K562 (cell line): ENCODE results near the gene ARL4C. TPM values are rescaled to one million over a fixed set of nuclear protein-coding genes. Genes with fewer than 3 reads are reported as not detected.

Experiments used
- ATAC-seq: fragments of 200-7000 bp; cut with Tn5 transposase; 3 replicates; pipeline ENCODE4 v1.9.1; 2020; ENCODE audit warnings: moderate library complexity
- BruUV-seq: library from RNA; stranded (reverse); fragments of 400-500 nt; replicated peaks from 2 replicates; lab custom pipeline; 2021; lab: Mats Ljungman, UMichigan
- CTCF ChIA-PET: fragments of 300-600 bp; formaldehyde crosslinking; extraction: SDS; loops from one replicate; lab custom pipeline; 2021; ENCODE audit warnings: low intra/inter-chr PET ratio; lab: Yijun Ruan, JAX
- POLR2A ChIA-PET: fragments of 300-600, 350-650 bp; sonication (Branson Sonifier 250); formaldehyde crosslinking; extraction: SDS; loops from one replicate; lab custom pipeline; 2021; ENCODE audit warnings: antibody characterized with exemption, inconsistent platforms; lab: Yijun Ruan, JAX
- DNase-seq, 4 experiments: peaks; one replicate each; pipeline versions ENCODE4 v3.0.0 to v3.0.0-alpha.2; 2011 to 2018; ENCODE audit warnings: low spot score in 3 of 4, mixed read lengths in 3 of 4; ENCODE audit errors: extremely low read depth in 1 of 4
- FAIRE-seq: peaks from 2 replicates; lab custom pipeline; 2011; peaks lifted over from hg19 to GRCh38; lab: Jason Lieb, UNC
- H2AFZ ChIP-seq: 2 replicates; pipeline ENCODE4 v1.6.0; 2011; ENCODE audit warnings: low read depth, low read length, control low read depth, inconsistent platforms
- H3K27ac ChIP-seq: fragments of 200-600 bp; 3 replicates; pipeline ENCODE4 v1.8.0; 2011; ENCODE audit warnings: low read depth, mild to moderate bottlenecking, control low read depth, inconsistent platforms, low read length, moderate library complexity, mixed read lengths; ENCODE audit errors: extremely low read depth
- H3K27me3 ChIP-seq, 2 experiments: fragments of 300-600 bp in 1 of 2; 2 replicates in 1 of 2; 3 replicates in 1 of 2; pipeline versions ENCODE4 v1.6.0 to v1.8.0; 2011; ENCODE audit warnings: inconsistent platforms in 2 of 2, low read length in 2 of 2, mild to moderate bottlenecking in 1 of 2, mixed read lengths in 1 of 2, moderate library complexity in 1 of 2; ENCODE audit not compliant: control insufficient read depth in 2 of 2, insufficient read depth in 2 of 2
- H3K36me3 ChIP-seq: fragments of 300-600 bp; 3 replicates; pipeline ENCODE4 v1.8.0; 2011; ENCODE audit warnings: mild to moderate bottlenecking, low read length, inconsistent platforms; ENCODE audit not compliant: control insufficient read depth, insufficient read depth
- H3K4me1 ChIP-seq, 2 experiments: fragments of 200-600 bp in 1 of 2; replicated peaks in 1 of 2; 2 replicates in 1 of 2; 3 replicates in 1 of 2; pipeline versions ENCODE4 v1.5.1 to v1.8.0; 2011; ENCODE audit warnings: inconsistent platforms in 2 of 2, low read length in 2 of 2, mild to moderate bottlenecking in 1 of 2, mixed read lengths in 1 of 2, moderate library complexity in 1 of 2; ENCODE audit not compliant: control insufficient read depth in 2 of 2, insufficient read depth in 2 of 2
- H3K4me2 ChIP-seq: 2 replicates; pipeline ENCODE4 v1.6.1; 2011; ENCODE audit warnings: low read length, control low read depth, inconsistent platforms, mixed read lengths; ENCODE audit not compliant: insufficient read depth
- H3K4me3 ChIP-seq: fragments of 200-600 bp; sonication (generic), shearing (Covaris generic); 2 replicates; pipeline ENCODE4 v1.5.1; 2016; ENCODE audit warnings: control low read depth, inconsistent platforms
- H3K79me2 ChIP-seq: fragments of 200-600 bp; 3 replicates; pipeline ENCODE4 v1.8.0; 2011; ENCODE audit warnings: low read length, inconsistent platforms; ENCODE audit not compliant: control insufficient read depth, insufficient read depth
- H3K9ac ChIP-seq, 2 experiments: 2 replicates each; pipeline versions ENCODE4 v1.6.0 to v1.6.1; 2011; ENCODE audit warnings: low read depth in 2 of 2, low read length in 2 of 2, control low read depth in 1 of 2, inconsistent platforms in 1 of 2, mild to moderate bottlenecking in 1 of 2, mixed read lengths in 1 of 2; ENCODE audit not compliant: insufficient read depth in 1 of 2
- H3K9me1 ChIP-seq: one replicate; pipeline ENCODE4 v1.6.0; 2011; ENCODE audit warnings: inconsistent platforms, mild to moderate bottlenecking, low read length, moderate library complexity; ENCODE audit not compliant: control insufficient read depth, insufficient read depth
- H3K9me3 ChIP-seq: replicated peaks from 2 replicates; pipeline ENCODE4 v1.5.1; 2011; ENCODE audit warnings: low read depth, low read length, inconsistent platforms; ENCODE audit not compliant: control insufficient read depth, insufficient read depth
- H4K20me1 ChIP-seq: replicated peaks from 2 replicates; pipeline ENCODE4 v1.6.1; 2011; ENCODE audit warnings: low read length, inconsistent platforms, mixed read lengths; ENCODE audit not compliant: control insufficient read depth, insufficient read depth
- ASH1L ChIP-seq: fragments of 450-650 bp; IDR thresholded peaks from 2 replicates; pipeline ENCODE4 v1.6.1; 2018; ENCODE audit warnings: borderline replicate concordance, mild to moderate bottlenecking, low read depth; ENCODE audit not compliant: partially characterized antibody
- CHD2 ChIP-seq: IDR thresholded peaks from 2 replicates; pipeline ENCODE4 v1.6.1; 2011; ENCODE audit warnings: low read depth, low read length
- ELK3 ChIP-seq: fragments of 450-650 bp; formaldehyde crosslinking; IDR thresholded peaks from 2 replicates; pipeline ENCODE4 v1.4.0; 2020; ENCODE audit warnings: mild to moderate bottlenecking
- ESRRB ChIP-seq: fragments of 250-450 bp; sonication (Bioruptor Pico); IDR thresholded peaks from 2 replicates; pipeline ENCODE4 v1.5.0; 2020; ENCODE audit warnings: mild to moderate bottlenecking, moderate library complexity, borderline replicate concordance
- ETV1 ChIP-seq: fragments of 450-650 bp; conservative IDR thresholded peaks from 2 replicates; pipeline ENCODE4 v1.6.1; 2016; ENCODE audit warnings: missing genetic modification characterization, control low read depth, low read depth, missing compliant biosample characterization
- HDAC1 ChIP-seq, 2 experiments: fragments of 450-650 bp; IDR thresholded peaks; 2 replicates each; pipeline ENCODE4 v1.6.1; 2016 to 2017; ENCODE audit warnings: inconsistent platforms in 1 of 2, mild to moderate bottlenecking in 1 of 2, moderate library complexity in 1 of 2
- HOMEZ ChIP-seq: fragments of 250-450 bp; sonication (Bioruptor Pico); IDR thresholded peaks from 2 replicates; pipeline ENCODE4 v1.4.0; 2020; ENCODE audit warnings: mild to moderate bottlenecking, moderate library complexity
- KLF10 ChIP-seq: fragments of 250-450 bp; sonication (Bioruptor Pico); IDR thresholded peaks from 2 replicates; pipeline ENCODE4 v1.6.1; 2021; ENCODE audit warnings: matching md5 sums
- MAFF ChIP-seq: IDR thresholded peaks from 2 replicates; pipeline ENCODE4 v1.6.1; 2012; ENCODE audit warnings: low read length, improper control_type of control experiment
- MYC ChIP-seq, 2 experiments: fragments of 250-450 bp in 1 of 2; sonication (Bioruptor Pico) in 1 of 2; IDR thresholded peaks; 2 replicates each; pipeline versions ENCODE4 v1.5.1 to v1.6.1; 2012 to 2021; ENCODE audit warnings: low read depth in 2 of 2, borderline replicate concordance in 1 of 2, improper control_type of control experiment in 1 of 2, low read length in 1 of 2, mild to moderate bottlenecking in 1 of 2, moderate library complexity in 1 of 2
- PHF21A ChIP-seq: fragments of 450-650 bp; IDR thresholded peaks from 2 replicates; pipeline ENCODE4 v1.6.1; 2017; ENCODE audit warnings: low read depth, borderline replicate concordance
- PYGO2 ChIP-seq: fragments of 450-650 bp; IDR thresholded peaks from 2 replicates; pipeline ENCODE4 v1.6.1; 2016; ENCODE audit warnings: mild to moderate bottlenecking, missing genetic modification characterization, moderate library complexity, missing compliant biosample characterization
- SIX5 ChIP-seq, 2 experiments: IDR thresholded peaks; 2 replicates each; pipeline ENCODE4 v1.6.1; 2011; ENCODE audit warnings: low read length in 2 of 2, borderline replicate concordance in 1 of 2, low read depth in 1 of 2, mild to moderate bottlenecking in 1 of 2, moderate library complexity in 1 of 2; ENCODE audit not compliant: insufficient read depth in 1 of 2
- STAT5B ChIP-seq: fragments of 250-450 bp; sonication (Bioruptor Pico); IDR thresholded peaks from 2 replicates; pipeline ENCODE4 v1.8.0; 2021; ENCODE audit warnings: mild to moderate bottlenecking, inconsistent platforms
- YBX1 ChIP-seq: fragments of 450-650 bp; IDR thresholded peaks from 2 replicates; pipeline ENCODE4 v1.7.1; 2016; ENCODE audit warnings: mild to moderate bottlenecking
- ZC3H11A ChIP-seq: IDR thresholded peaks from 2 replicates; pipeline ENCODE4 v1.6.1; 2012; ENCODE audit warnings: low read depth, low read length, improper control_type of control experiment
- ZNF445 ChIP-seq: fragments of 250-450 bp; sonication (Bioruptor Pico); IDR thresholded peaks from 2 replicates; pipeline ENCODE4 v1.4.0; 2020; ENCODE audit warnings: low read depth, mild to moderate bottlenecking, moderate library complexity
- ZNF830 ChIP-seq: fragments of 250-450 bp; sonication (Bioruptor Pico); IDR thresholded peaks from 2 replicates; pipeline ENCODE4 v1.5.0; 2021; ENCODE audit warnings: mild to moderate bottlenecking
- WGBS: fragments of 100-300 bp; shearing (Covaris generic); methylation state at CpG from one replicate; pipeline ENCODE4 v1.1.6; 2016; ENCODE audit warnings: low coverage, mixed read lengths; ENCODE audit not compliant: insufficient coverage; ENCODE audit errors: missing lambda C conversion rate; 5-methylcytosine and 5-hydroxymethylcytosine counted together
- in situ Hi-C: fragments of 300-500 bp; cut with MboI; formaldehyde crosslinking; loops from 4 replicates; pipeline ENCODE4 v1.15.0; 2018; ENCODE audit warnings: inconsistent platforms, mixed read lengths
- intact Hi-C: fragments of 100-400 bp; cut with micrococcal nuclease; formaldehyde crosslinking; loops from 2 replicates; pipeline ENCODE4 v1.14.2; 2022
- polyA plus RNA-seq, 8 experiments: library from polyadenylated mRNA; depleted of rRNA in 4 of 8; stranded (reverse) in 5 of 8; unstranded in 3 of 8; fragments of >200 nt; fragmentation: Nextera tagmentation in 2 of 8; fragmentation: Illumina TruSeq in 1 of 8; extraction: Ambion mirVana in 2 of 8; extraction: Trizol in 1 of 8; gene quantifications; 2 replicates each; pipeline versions ENCODE4 v1.2.1 to v1.2.3, GENCODE V29; 2011 to 2014; ENCODE audit warnings: inconsistent platforms in 1 of 8, missing spikeins in 1 of 8
- total RNA-seq, 7 experiments: library from RNA; depleted of rRNA in 6 of 7; stranded (reverse); fragments of >200 nt in 6 of 7; fragmentation: Illumina TruSeq in 2 of 7; extraction: Trizol in 2 of 7; gene quantifications; 2 replicates each; pipeline versions ENCODE4 v1.2.1 to v1.2.3, GENCODE V29; 2011 to 2021; ENCODE audit warnings: low replicate concordance in 1 of 7
- TF ChIP-seq, protein P1 (sequence below), 3 experiments: fragments of 200-800 bp in 1 of 3; sonication (Bioruptor generic) in 1 of 3; sonication (generic) in 1 of 3; formaldehyde crosslinking in 1 of 3; IDR thresholded peaks; 2 replicates each; pipeline versions ENCODE4 v1.6.1 to v1.8.0; 2016 to 2022; ENCODE audit warnings: mild to moderate bottlenecking in 2 of 3, missing compliant biosample characterization in 2 of 3, missing genetic modification characterization in 2 of 3, missing genetic modification reagents in 1 of 3

The ARL4C gene
- total and polyA plus RNA-seq, 9 of the 15 experiments (the other 6 are each of a cell fraction or from before 2014, with no cell fraction given) = 0.03 to 0.11 (median 0.04) TPM; not detected in 5

DNA sequence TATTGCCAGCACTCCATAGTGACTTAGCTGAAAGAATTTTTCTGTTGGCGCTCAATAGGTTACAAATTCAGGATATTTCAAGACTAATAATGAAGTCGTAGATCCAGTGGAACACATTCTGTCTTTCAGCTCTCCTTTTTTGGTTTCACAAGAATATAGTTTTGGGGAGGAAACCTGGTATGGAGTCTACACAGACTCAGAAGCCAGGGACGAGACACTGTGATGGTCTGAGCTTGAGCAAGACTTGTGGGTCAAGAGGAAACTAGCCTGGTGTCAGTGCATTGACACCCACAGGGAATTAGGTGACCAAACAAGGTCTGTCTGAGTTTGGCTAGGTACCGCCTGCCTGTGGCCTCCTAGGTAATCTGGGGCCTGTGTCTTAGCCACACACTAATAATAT, 26.9 kb downstream of the ARL4C start:
- no TSS peak for BruUV-seq
- TF ChIP-seq PHF21A (no peak), PYGO2 (tag) (no peak), ZNF445 (CRISPR knock-in tag) (no peak), ELK3 (CRISPR knock-in tag) (no peak), SIX5 (IDR thresholded peaks at IDR 0.05; ENCODE audit: borderline replicate concordance in 1 of 2, insufficient read depth in 1 of 2, low read depth in 1 of 2, low read length in 2 of 2) (no peak), KLF10 (CRISPR knock-in tag) (no peak), ESRRB (CRISPR knock-in tag) (no peak), ASH1L (no peak), CHD2 (no peak), ZNF830 (CRISPR knock-in tag) (no peak), STAT5B (CRISPR knock-in tag) (no peak), MAFF (no peak), YBX1 (no peak), ZC3H11A (no peak), HOMEZ (CRISPR knock-in tag) (no peak), ETV1 (tag) (no peak), HDAC1 (IDR thresholded peaks at IDR 0.05) (no peak), MYC (IDR thresholded peaks at IDR 0.05; ENCODE audit: low read depth, low read length) (no peak), MYC (CRISPR knock-in tag; IDR thresholded peaks at IDR 0.05; ENCODE audit: borderline replicate concordance, low read depth) (no peak)
- TF ChIP-seq, protein P1, sequence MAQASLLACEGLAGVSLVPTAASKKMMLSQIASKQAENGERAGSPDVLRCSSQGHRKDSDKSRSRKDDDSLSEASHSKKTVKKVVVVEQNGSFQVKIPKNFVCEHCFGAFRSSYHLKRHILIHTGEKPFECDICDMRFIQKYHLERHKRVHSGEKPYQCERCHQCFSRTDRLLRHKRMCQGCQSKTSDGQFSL (CRISPR knock-in tag; IDR thresholded peaks at IDR 0.05) = no peak
- TF ChIP-seq, protein P1 (tag; IDR thresholded peaks at IDR 0.05) = no peak

More for the DNA sequence above, 26.9 kb downstream of the ARL4C start:
- no peak overlapping the region for H3K9ac ChIP-seq
- ChIA-PET CTCF (no interaction called here), POLR2A (interaction anchor here (1.3 kb wide), 1 partner anchor 26 kb away, joined by 3 read pairs; no protein-coding TSS in a partner anchor)
- H3K9me3 ChIP-seq = no peaks in the 10 kb centered on the region
- no peaks in the 10 kb centered on the region for H3K9me1 ChIP-seq
- no peak overlapping the region for H3K27ac ChIP-seq
- H3K27me3 ChIP-seq = no peaks in the 10 kb centered on the region; a peak in 2 of 5 replicates
- no peaks in the 10 kb centered on the region for H3K36me3 ChIP-seq
- ATAC-seq (no peak), DNase-seq (no peak), FAIRE-seq (no peak)
- no peak overlapping the region for H2AFZ ChIP-seq
- H3K4me1 ChIP-seq = no peaks in the 10 kb centered on the region
- no peak overlapping the region for H3K4me2 ChIP-seq
- WGBS = 0% methylated on average over 4 of the region's 4 CpGs
- intact Hi-C loops (loop anchor here (10.0 kb wide), 1 partner anchor 75 kb away; no protein-coding TSS in a partner anchor), in situ Hi-C loops (no loop called here)
- H3K4me3 ChIP-seq = no peak overlapping the region
- H4K20me1 ChIP-seq = no peaks in the 10 kb centered on the region
- H3K79me2 ChIP-seq = no peaks in the 10 kb centered on the region
